ENCODE measurements around the gene LGR4.

DNA sequence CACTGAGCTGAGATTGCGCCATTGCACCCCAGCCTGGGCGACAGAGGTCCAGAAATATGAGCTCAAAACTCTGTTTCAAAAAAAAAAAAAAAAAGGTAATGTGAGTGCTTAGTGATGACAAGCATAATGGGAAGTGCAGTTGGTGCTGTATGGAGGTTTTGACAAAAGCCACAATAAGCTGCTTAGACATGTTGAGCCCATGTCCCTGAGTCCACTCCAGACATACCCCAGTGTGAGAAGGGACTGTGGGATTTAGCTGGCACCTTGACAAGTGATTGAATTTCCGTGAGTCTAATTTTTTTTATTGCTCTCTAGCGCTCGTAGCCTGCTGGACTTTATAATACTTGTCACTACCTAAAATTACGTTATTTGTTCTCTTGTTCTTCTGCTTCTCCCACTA, 15.1 kb upstream of the LGR4 start:
- TF ChIP-seq EZH2 (IDR thresholded peaks at IDR 0.05; ENCODE audit: insufficient read depth, poor library complexity, severe bottlenecking) (no peak), EZH2phosphoT487 (IDR thresholded peaks at IDR 0.05; ENCODE audit: insufficient read depth, low read depth) (no peak)
